Panc1 (cell line): Measurements from ENCODE around the gene DRC3. TPM values are rescaled to one million over a fixed set of nuclear protein-coding genes. Genes with fewer than 3 reads are reported as not detected.

Experiments
- ATAC-seq: fragments of 200-7000 bp; cut with Tn5 transposase; 2 replicates; pipeline ENCODE4 v1.9.1; 2020; ENCODE audit warnings: mild to moderate bottlenecking, moderate library complexity
- Bru-seq: library from RNA; stranded (reverse); fragments of 400-500 nt; gene quantifications from one replicate; lab custom pipeline; 2021; lab: Mats Ljungman, UMichigan
- BruChase-seq, 2 experiments: library from RNA; stranded (reverse); fragments of 400-500 nt; gene quantifications; one replicate each; lab custom pipeline; 2021; lab: Mats Ljungman, UMichigan
- BruUV-seq: library from RNA; stranded (reverse); fragments of 400-500 nt; replicated peaks from 2 replicates; lab custom pipeline; 2021; lab: Mats Ljungman, UMichigan
- CTCF ChIA-PET: fragments of 300-600 bp; sonication (Branson Sonifier 250); formaldehyde crosslinking; loops from one replicate; lab custom pipeline; 2022; ENCODE audit warnings: antibody characterized with exemption; lab: Charles Lee
- POLR2A ChIA-PET: fragments of 300-600 bp; sonication (Branson Sonifier 250); formaldehyde crosslinking; loops from one replicate; lab custom pipeline; 2022; ENCODE audit warnings: antibody characterized with exemption; lab: Charles Lee
- DNase-seq: peaks from one replicate; pipeline ENCODE4 v3.0.0-alpha.2; 2010; ENCODE audit warnings: low read depth, low spot score
- H3K27ac ChIP-seq: 2 replicates; pipeline ENCODE4 v1.5.1; 2011; ENCODE audit warnings: mild to moderate bottlenecking, low read length, inconsistent platforms
- H3K27me3 ChIP-seq: fragments of 200-500 bp; sonication (Bioruptor generic); 2 replicates; pipeline ENCODE4 v1.6.0; 2014; ENCODE audit warnings: low read length, inconsistent platforms; ENCODE audit not compliant: control insufficient read depth, insufficient read depth
- H3K36me3 ChIP-seq: fragments of 200-500 bp; sonication (Bioruptor generic); 2 replicates; pipeline ENCODE4 v1.5.1; 2014; ENCODE audit warnings: inconsistent platforms, mild to moderate bottlenecking, low read length, moderate library complexity; ENCODE audit not compliant: control insufficient read depth, insufficient read depth
- H3K4me1 ChIP-seq: 2 replicates; pipeline ENCODE4 v1.5.1; 2011; ENCODE audit warnings: inconsistent platforms, mild to moderate bottlenecking, low read length, moderate library complexity; ENCODE audit not compliant: control insufficient read depth, insufficient read depth
- H3K4me3 ChIP-seq, 2 experiments: 2 replicates each; pipeline ENCODE4 v1.5.1; 2011 to 2012; ENCODE audit warnings: low read depth in 2 of 2, low read length in 2 of 2, mild to moderate bottlenecking in 2 of 2, inconsistent platforms in 1 of 2, moderate library complexity in 1 of 2
- H3K9me3 ChIP-seq: fragments of 200-500 bp; sonication (Bioruptor generic); 2 replicates; pipeline ENCODE4 v1.5.1; 2014; ENCODE audit warnings: low read depth, mild to moderate bottlenecking, inconsistent platforms, low read length, moderate library complexity; ENCODE audit not compliant: control insufficient read depth, insufficient read depth
- CTCF ChIP-seq: fragments of 450-650 bp; IDR thresholded peaks from 2 replicates; pipeline ENCODE4 v1.5.1; 2017; ENCODE audit warnings: mild to moderate bottlenecking
- POLR2AphosphoS5 ChIP-seq: IDR thresholded peaks from 2 replicates; pipeline ENCODE4 v1.6.1; 2012; ENCODE audit warnings: mild to moderate bottlenecking, low read depth, low read length, moderate library complexity
- REST ChIP-seq, 2 experiments: IDR thresholded peaks; 2 replicates each; pipeline ENCODE4 v1.6.1; 2011 to 2012; ENCODE audit warnings: low read depth in 2 of 2, control low read depth in 1 of 2, low read length in 1 of 2, mild to moderate bottlenecking in 1 of 2, moderate library complexity in 1 of 2; ENCODE audit not compliant: insufficient read depth in 1 of 2
- SIN3A ChIP-seq: IDR thresholded peaks from 2 replicates; pipeline ENCODE4 v1.6.1; 2012; ENCODE audit warnings: low read depth, mild to moderate bottlenecking, low read length, moderate library complexity, borderline replicate concordance; ENCODE audit not compliant: insufficient read depth
- TCF7L2 ChIP-seq: IDR thresholded peaks from 2 replicates; pipeline ENCODE4 v1.6.1; 2011; ENCODE audit warnings: mild to moderate bottlenecking, low read depth, low read length, inconsistent platforms
- in situ Hi-C: cut with HindIII; loops from 2 replicates; pipeline ENCODE4 v1.10.0; 2016; ENCODE audit warnings: low sequenced_read_pairs, low pct_unique_long_range_greater_than_20kb
- intact Hi-C: fragments of 100-400 bp; cut with micrococcal nuclease; formaldehyde crosslinking; loops from one replicate; pipeline ENCODE4 v1.10.0; 2022; ENCODE audit not compliant: unreplicated experiment
- long read RNA-seq: library from polyadenylated mRNA; unstranded; transcript quantifications from one replicate; pipeline ENCODE4 v2.0.0, GENCODE V29; 2021; ENCODE audit not compliant: unreplicated experiment
- polyA plus RNA-seq: library from polyadenylated mRNA; unstranded; fragments of >200 nt; gene quantifications from one replicate; pipeline ENCODE4 v1.2.1, GENCODE V29; 2012; ENCODE audit warnings: missing spikeins; ENCODE audit not compliant: insufficient read length
- total RNA-seq: library from RNA; stranded (reverse); gene quantifications from one replicate; pipeline ENCODE4 v1.2.1, GENCODE V29; 2021; ENCODE audit not compliant: unreplicated experiment

Gene DRC3
- total RNA-seq (3.6 TPM), Bru-seq, nascent RNA (percentile 39 among the genes with signal in this experiment), BruChase-seq, experiment 1, labeled RNA remaining after a 2-hour chase (percentile 41 among the genes with signal in this experiment), BruChase-seq, experiment 2, labeled RNA remaining after a 6-hour chase (percentile 39 among the genes with signal in this experiment)
- 3.7 TPM for polyA plus RNA-seq
- long read RNA-seq, partial matches to known transcripts, result 1 of 11 reads
- long read RNA-seq, other reads (novel, unspliced or antisense), result 10 of 11 reads

- H3K9me3 ChIP-seq, result no peaks in the 10 kb centered on the region
- in situ Hi-C loops, result no loop called here
- peak within 1 kb of the TSS; percentile 72 for H3K27ac ChIP-seq
- no peaks in the 10 kb centered on the region; the same call in 1 of the 2 replicates for H3K36me3 ChIP-seq
- no TSS peak for BruUV-seq
- intact Hi-C loops, result no loop called here
- peak; percentile 96 for ATAC-seq
- DNase-seq, result peak; percentile 100
- ChIA-PET POLR2A (interaction anchor here (0.6 to 1.6 kb wide), 5 partner anchors 17 to 155 kb away, joined by 3 to 8 read pairs (median 3); no protein-coding TSS in a partner anchor), CTCF (interaction anchor here (0.6 to 1.0 kb wide), 3 partner anchors 11 to 87 kb away, joined by 3 to 6 read pairs (median 4); no protein-coding TSS in a partner anchor)
- peak within 1 kb of the TSS; percentile 75 to 81 for H3K4me3 ChIP-seq
- H3K4me1 ChIP-seq, result peaks cover 18% of the 10 kb centered on the region
- peak; percentile 99; the same call in 1 of the 2 replicates for TF ChIP-seq SIN3A
- no peak for TF ChIP-seq REST (IDR thresholded peaks at IDR 0.05; ENCODE audit: insufficient read depth in 1 of 2, low read depth in 2 of 2, low read length in 1 of 2)
- H3K27me3 ChIP-seq, result no peaks in the 10 kb centered on the region
These were observed at the start of gene DRC3, which contains the start of gene TOM1L2 for GRCh38 chr17:17972126-17972951. TSS of gene DRC3 (plus strand) at chr17:17972862. CDS start at chr17:17977599, 4,737 bp downstream. TSS of gene TOM1L2 (minus strand) at chr17:17972400. CDS start at chr17:17972313, 87 bp downstream.

GRCh38 chr17:17924131-17924856 lies 48.4 kb upstream of the DRC3 start:
- no peak for ATAC-seq
- no peaks in the 10 kb centered on the region for H3K36me3 ChIP-seq
- H3K4me1 ChIP-seq, result peaks cover 46% of the 10 kb centered on the region
- intact Hi-C loops (loop anchor here (5.0 kb wide), 1 partner anchor 33 kb away; no protein-coding TSS in a partner anchor), in situ Hi-C loops (no loop called here)
- H3K27ac ChIP-seq, result peak overlapping the region; percentile 98; the same call in 1 of the 2 replicates
- CTCF ChIA-PET, result no interaction called here
- TF ChIP-seq TCF7L2 (no peak), POLR2AphosphoS5 (no peak), SIN3A (no peak), CTCF (no peak), REST (IDR thresholded peaks at IDR 0.05; ENCODE audit: insufficient read depth in 1 of 2, low read depth in 2 of 2, low read length in 1 of 2) (no peak)
- no peaks in the 10 kb centered on the region for H3K27me3 ChIP-seq
- H3K9me3 ChIP-seq, result no peaks in the 10 kb centered on the region
- POLR2A ChIA-PET, result no interaction called here
- BruUV-seq, result no TSS peak
- DNase-seq, result no peak
- no peak overlapping the region for H3K4me3 ChIP-seq
